ENCODE data around the gene MRPS31. TPM values are rescaled to one million over a fixed set of nuclear protein-coding genes. Genes with fewer than 3 reads are reported as not detected.
"Not testable (repeated sequence)": the region's sequence is repeated elsewhere in the genome, so short reads cannot be mapped to it uniquely, and the experiment has no call there.

MRPS31 gene
- total RNA-seq, 1 donor from 2014 or later = 11.3 TPM

DNA sequence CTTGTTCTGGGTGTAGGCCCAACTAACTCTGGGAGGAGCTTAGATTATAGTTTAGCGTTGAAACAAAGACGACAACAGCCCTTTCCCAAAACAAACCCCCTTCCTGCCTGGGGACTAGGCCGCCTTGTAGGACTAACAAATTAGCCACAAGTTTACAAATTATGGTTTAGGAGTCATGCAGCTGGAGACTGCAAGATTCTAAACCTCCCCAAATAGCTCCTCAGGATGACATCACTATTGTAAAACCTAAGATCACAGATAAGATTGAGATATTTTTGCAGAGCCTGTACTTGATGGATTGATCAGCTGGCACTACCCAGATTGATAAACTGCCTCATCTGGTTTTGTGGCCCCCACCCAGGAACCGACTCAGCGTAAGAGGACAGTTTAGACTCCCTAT, 16.1 kb upstream of the MRPS31 start:
- no peaks in the 10 kb centered on the region for H3K36me3 ChIP-seq (ENCODE audit: control insufficient read depth, insufficient read depth, low read length)
- FAIRE-seq (no peak), DNase-seq (ENCODE audit: low read depth) (no peak)
- H3K4me3 ChIP-seq (ENCODE audit: low read depth, low read length) = no peak overlapping the region
- H3K27me3 ChIP-seq (ENCODE audit: control insufficient read depth, insufficient read depth, low read length) = no peaks in the 10 kb centered on the region
- TF ChIP-seq, protein P1, sequence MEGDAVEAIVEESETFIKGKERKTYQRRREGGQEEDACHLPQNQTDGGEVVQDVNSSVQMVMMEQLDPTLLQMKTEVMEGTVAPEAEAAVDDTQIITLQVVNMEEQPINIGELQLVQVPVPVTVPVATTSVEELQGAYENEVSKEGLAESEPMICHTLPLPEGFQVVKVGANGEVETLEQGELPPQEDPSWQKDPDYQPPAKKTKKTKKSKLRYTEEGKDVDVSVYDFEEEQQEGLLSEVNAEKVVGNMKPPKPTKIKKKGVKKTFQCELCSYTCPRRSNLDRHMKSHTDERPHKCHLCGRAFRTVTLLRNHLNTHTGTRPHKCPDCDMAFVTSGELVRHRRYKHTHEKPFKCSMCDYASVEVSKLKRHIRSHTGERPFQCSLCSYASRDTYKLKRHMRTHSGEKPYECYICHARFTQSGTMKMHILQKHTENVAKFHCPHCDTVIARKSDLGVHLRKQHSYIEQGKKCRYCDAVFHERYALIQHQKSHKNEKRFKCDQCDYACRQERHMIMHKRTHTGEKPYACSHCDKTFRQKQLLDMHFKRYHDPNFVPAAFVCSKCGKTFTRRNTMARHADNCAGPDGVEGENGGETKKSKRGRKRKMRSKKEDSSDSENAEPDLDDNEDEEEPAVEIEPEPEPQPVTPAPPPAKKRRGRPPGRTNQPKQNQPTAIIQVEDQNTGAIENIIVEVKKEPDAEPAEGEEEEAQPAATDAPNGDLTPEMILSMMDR (IDR thresholded peaks at IDR 0.05; ENCODE audit: insufficient read depth, low read length, severe bottlenecking) = no peak

DNA sequence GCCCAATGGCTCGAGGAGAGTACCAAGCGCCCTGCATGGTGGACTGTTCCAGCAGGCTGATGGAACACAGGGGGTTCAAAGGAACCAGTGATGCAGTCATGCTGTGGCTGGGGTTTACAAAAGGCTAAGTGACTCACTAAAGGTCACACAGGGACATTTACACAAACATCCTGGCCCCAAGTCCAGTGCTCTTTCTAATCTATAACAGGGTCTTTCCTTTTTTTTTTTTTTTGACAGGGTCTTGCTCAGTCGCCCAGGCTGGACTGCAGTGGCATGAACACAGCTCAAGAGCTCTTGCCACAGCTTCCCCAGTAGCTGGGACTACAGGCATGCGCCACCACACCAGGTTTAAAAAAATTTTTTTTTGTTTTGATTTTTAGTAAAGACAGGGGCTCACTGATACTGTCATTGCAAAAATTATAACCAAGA, 15.6 kb upstream of the MRPS31 start:
- TF ChIP-seq, protein P1 (IDR thresholded peaks at IDR 0.05; ENCODE audit: insufficient read depth, low read length, severe bottlenecking) = no peak
- FAIRE-seq = no peak
- Histone ChIP-seq H3K4me3 (ENCODE audit: low read depth, low read length) (no peak overlapping the region), H3K27me3 (ENCODE audit: control insufficient read depth, insufficient read depth, low read length) (no peaks in the 10 kb centered on the region), H3K36me3 (ENCODE audit: control insufficient read depth, insufficient read depth, low read length) (no peaks in the 10 kb centered on the region)
- no peak for DNase-seq (ENCODE audit: low read depth)

DNA sequence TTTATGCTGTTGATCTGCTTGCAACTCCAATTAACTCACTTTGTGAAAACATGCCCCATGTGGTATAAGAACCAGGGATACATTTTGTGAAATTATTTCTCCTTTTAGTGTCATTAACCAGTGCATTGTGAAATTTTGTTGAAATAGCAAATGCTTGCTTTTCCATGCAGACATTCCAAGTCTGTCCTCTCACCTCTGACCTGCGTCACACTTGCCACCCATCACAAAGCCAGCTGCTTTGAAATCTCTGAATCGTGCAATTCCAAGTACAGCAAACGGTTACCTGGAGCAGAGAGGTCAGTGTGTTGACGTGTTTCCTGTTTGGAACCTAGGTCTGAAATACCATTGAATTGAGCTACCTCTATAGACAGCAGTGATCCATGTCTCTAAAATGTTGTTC, 13.6 kb upstream of the MRPS31 start:
- Histone ChIP-seq H3K4me3 (ENCODE audit: low read depth, low read length) (no peak overlapping the region), H3K36me3 (ENCODE audit: control insufficient read depth, insufficient read depth, low read length) (no peaks in the 10 kb centered on the region), H3K27me3 (ENCODE audit: control insufficient read depth, insufficient read depth, low read length) (no peaks in the 10 kb centered on the region)
- TF ChIP-seq, protein P1 (IDR thresholded peaks at IDR 0.05; ENCODE audit: insufficient read depth, low read length, severe bottlenecking) = no peak
- no peak for DNase-seq (ENCODE audit: low read depth)
- no peak for FAIRE-seq

DNA sequence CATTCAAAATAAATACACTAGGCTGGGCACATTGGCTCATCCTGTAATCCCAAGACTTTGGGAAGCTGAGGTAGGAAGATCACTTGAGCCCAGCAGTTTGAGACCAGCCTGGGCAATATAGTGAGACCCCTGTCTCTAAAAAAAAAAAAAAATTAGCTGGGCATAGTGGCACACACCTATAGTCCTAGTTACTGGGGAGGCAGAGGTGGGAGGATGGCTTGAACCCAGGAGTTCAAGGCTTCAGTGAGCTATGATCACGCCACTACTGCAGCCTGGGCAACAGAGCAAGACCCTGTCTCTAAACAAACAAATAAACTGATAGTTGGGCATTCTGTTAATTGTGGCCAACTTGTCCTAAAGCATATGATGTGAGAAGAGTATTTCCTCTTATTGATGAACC, 12.0 kb upstream of the MRPS31 start:
- not testable (repeated sequence) for H3K4me3 ChIP-seq (ENCODE audit: low read depth, low read length); FAIRE-seq; DNase-seq (ENCODE audit: low read depth); H3K27me3 ChIP-seq (ENCODE audit: control insufficient read depth, insufficient read depth, low read length); H3K36me3 ChIP-seq (ENCODE audit: control insufficient read depth, insufficient read depth, low read length)

DNA sequence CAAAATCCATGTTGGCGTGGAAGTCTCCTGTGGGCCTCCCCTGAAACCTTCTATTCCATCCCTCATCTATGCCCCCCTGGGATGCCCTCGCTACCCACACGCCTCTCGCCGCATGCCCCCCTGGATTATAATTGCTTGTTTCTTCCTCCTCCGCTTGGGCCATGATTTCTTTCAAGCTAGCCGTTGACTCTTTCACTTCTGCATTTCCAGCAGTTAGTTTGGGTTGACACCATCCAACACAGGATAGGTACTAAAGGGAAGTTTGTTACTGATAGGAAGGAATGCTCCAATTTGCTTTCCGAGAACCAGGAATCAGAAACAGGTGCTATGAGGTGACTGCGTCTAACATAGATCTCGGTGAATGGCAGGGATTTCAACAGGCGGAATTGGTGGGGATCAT, 10.7 kb upstream of the MRPS31 start:
- TF ChIP-seq, protein P1 (IDR thresholded peaks at IDR 0.05; ENCODE audit: insufficient read depth, low read length, severe bottlenecking) = no peak
- Histone ChIP-seq H3K36me3 (ENCODE audit: control insufficient read depth, insufficient read depth, low read length) (no peaks in the 10 kb centered on the region), H3K4me3 (ENCODE audit: low read depth, low read length) (no peak overlapping the region), H3K27me3 (ENCODE audit: control insufficient read depth, insufficient read depth, low read length) (no peaks in the 10 kb centered on the region)
- no peak for FAIRE-seq
- no peak for DNase-seq (ENCODE audit: low read depth)

DNA sequence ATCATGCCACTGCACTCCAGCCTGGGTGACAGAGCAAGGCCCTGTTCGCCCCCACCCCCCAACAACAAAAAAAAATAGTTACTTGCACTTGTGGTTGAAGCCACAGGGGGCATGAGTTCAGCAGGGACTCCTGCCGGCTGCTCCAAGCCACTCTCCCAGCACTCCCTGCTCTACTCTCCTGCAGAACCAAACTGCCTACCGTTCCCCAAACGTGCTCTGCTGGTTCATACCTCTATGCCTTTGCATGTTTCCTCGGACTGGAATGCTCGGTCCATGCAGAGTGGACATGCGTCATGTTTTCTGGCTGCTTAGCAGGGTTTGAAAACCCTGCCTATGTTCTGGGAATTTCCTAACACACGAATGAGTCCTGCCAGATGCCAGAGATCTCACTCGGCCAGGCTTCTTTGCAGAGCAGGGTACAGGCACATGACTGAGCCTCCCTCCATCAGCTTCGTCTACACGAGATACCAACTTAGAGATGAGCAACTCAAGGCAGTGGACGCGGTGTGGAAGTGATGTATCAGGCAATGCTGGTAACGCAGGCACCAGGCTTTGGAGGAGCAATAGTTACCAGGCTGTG, 9.9 kb upstream of the MRPS31 start:
- Histone ChIP-seq H3K36me3 (ENCODE audit: control insufficient read depth, insufficient read depth, low read length) (no peaks in the 10 kb centered on the region), H3K27me3 (ENCODE audit: control insufficient read depth, insufficient read depth, low read length) (no peaks in the 10 kb centered on the region), H3K4me3 (ENCODE audit: low read depth, low read length) (no peak overlapping the region)
- TF ChIP-seq, protein P1 (IDR thresholded peaks at IDR 0.05; ENCODE audit: insufficient read depth, low read length, severe bottlenecking) = no peak
- peak; percentile 8 for DNase-seq (ENCODE audit: low read depth)
- no peak for FAIRE-seq
